Measurements from ENCODE around the gene RNPC3.

Gene RNPC3, protein sequence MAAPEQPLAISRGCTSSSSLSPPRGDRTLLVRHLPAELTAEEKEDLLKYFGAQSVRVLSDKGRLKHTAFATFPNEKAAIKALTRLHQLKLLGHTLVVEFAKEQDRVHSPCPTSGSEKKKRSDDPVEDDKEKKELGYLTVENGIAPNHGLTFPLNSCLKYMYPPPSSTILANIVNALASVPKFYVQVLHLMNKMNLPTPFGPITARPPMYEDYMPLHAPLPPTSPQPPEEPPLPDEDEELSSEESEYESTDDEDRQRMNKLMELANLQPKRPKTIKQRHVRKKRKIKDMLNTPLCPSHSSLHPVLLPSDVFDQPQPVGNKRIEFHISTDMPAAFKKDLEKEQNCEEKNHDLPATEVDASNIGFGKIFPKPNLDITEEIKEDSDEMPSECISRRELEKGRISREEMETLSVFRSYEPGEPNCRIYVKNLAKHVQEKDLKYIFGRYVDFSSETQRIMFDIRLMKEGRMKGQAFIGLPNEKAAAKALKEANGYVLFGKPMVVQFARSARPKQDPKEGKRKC

DNA sequence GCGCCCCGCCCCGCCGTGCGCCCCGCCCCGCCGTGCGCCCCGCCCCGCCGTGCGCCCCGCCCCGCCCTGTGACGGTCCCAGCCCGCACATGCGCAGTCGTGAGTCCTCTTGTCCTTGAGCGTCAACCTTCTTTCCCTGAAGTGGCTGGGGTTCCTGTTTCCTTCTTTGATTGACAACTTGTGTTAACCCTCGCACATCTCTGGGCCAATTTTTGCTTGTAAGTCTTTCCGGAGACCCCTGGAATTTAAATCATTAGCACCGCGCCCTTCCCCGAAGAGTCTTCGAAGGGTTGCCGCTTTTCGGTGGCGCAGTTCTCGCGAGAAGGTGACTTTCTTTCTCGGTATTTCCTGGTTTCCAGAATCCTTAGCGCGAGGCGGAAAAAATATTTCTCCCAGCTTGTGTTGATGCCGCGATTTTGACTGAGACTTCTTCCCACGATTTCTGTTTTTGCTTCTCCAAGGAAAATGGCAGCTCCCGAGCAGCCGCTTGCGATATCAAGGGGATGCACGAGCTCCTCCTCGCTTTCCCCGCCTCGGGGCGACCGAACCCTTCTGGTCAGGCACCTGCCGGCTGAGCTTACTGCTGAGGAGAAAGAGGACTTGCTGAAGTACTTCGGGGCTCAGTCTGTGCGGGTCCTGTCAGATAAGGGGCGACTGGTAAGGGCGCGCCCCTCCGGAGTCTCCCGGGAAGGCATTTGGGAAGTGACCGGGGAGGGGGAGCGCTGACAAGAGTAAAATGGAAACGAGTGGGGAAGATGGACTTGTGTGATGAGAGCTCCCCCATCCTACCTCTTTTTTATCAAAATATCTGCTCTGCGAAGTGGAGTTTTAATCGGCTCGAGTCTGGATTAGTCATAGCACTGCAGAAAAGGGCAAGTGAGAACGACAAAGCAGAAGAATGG is at the start of gene RNPC3:
TSS of gene RNPC3 (plus strand) at position 93 of the 901 bp plus-strand sequence. CDS start at position 465, 372 bp downstream.
- DNase-seq = peak; percentile 96

DNA sequence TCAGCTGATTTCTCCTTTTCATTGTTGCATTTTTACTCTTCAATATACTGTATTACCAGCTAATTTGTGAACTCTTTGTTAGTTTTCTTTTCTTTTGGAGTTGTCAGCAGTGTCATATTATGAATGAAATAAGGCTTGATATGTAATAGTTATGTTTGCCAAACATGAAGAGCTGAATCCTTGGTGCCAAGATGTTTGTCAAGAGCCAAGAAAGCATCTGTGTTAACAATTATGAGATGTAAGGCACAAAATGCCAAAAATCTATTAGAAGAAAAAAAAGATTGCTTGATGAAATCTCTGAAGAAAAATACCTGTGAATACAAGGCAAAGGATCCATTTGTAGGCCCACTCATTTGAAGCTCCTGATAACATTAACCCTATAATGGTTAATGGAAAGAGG is 48.4 kb upstream of the RNPC3 start:
- DNase-seq = no peak

DNA sequence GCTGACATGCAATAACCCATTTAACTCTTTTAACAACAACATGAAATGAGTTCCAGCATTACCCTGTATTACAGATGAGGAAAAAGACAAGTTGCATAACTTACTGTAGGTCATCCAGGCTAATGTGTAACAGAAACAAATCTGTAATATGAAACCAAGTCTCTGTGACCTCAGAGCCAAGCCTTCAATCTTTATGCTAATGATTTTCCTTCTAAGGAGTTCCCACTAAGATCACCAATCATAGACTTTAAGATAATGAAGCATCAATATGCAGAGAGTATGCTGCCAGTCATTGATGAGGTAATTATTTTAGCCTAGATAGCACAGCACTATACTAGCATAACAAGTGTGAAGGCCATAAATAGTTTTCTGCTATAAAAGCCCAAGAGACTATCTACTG is 35.6 kb upstream of the RNPC3 start:
- DNase-seq = peak; percentile 14

DNA sequence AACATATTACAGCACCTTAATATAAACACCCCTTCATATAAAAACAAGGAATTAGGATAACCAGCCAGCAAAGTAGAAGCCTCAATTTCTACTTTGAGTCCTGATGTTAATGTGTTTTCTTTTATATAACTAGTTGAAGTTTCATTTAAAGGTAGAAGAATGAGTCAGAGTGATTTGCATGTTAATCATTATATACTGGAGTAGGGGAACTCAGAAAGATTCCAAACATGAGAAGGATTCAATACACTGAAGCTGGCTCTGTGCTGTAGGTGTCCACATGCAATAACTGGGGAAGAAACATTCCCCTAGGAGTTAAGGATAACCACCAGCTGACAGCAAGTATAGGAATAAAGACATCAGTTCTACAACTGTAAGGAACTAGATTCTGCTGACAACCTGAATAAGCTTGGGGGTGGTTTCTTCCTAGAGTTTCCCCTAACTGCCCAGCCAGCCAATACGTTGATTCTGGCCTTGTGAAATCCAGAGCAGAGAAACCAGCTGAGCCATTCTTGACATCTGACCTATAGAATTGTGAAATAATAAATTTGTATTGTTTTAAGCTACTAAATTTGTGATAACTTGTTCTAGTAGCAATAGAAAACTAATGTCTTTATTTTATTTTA is 33.4 kb upstream of the RNPC3 start:
- peak; percentile 21 for DNase-seq

DNA sequence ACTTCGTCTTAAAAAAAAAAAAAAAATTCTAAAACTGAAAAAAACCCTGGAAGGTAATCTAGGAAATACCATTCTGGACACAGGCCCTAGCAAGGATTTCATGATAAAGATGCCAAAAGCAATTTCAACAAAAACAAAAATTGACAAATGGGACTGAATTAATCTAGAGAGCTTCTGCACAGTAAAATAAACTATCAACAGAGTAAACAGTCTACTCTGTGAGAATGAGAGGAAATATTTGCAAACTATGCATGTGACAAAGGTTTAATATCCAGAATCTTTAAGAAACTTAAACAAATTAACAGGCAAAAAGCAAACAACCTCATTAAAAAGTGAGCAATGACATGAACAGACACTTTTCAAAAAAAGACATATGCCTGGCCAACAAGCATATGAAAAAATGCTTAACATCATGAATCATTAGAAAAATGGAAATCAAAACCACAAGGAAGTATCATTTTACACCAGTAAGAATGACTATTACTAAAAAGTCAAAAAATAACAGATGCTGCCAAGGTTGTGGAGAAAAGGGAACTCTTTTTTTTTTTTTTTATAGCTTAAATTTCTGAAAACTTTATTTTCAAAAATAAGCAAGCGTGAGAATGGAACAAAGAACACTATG is 29.4 kb upstream of the RNPC3 start:
- DNase-seq = no peak

DNA sequence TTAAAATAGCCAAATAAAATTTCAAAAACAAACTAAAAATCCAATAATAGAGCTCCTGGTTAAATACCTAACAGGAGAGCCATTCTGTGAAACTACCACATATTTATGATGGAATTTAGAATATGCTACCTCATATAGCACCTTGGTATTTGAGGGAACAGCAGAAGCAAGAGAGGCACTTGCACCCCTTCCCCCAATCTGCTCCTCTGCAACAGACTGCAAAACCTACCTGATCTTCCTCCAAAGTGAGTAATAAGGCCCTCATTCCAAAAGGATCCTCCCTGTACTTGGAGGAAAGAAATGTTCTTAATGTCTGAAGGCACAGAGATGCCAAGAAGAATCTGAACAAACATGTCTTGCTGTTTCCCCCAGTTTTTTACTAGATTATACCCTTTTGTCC is 28.1 kb upstream of the RNPC3 start:
- DNase-seq = no peak

DNA sequence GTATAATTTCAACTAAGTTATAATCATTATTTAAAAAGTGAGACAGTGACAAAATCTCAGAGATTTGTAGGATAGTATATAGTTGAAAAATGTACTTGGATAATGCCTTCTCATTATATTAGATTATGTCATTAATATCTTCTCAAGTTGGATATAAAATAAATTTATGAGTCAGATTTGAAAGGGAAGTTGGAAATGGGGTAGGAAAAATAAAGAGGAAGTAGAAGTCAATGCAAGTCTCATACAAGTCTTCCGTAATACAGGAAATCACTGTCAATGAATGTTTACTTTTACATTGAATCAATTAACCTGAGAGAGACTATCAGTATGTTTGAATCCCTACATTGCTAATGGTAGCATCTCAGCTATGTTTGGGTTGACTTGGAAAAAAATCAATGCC is 16.2 kb upstream of the RNPC3 start:
- peak; percentile 56 for DNase-seq

DNA sequence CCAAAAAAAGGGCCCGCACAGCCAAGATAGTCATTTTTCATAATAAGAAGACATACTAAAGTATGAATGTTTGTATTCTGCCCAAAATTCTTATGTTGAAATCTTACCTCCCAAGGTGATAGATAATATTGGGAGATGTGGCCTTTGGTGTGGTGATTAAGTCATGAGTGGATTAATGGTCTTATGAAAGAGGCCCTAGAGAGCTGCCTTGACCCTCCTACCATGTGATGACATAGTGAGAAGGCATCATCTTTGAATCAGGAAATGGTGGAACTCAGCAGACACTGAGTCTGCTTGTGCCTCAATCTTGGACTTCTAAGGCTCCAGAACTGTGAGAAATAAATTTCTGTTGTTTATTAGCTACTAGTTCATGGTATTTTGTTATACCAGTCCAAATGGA is 11.8 kb upstream of the RNPC3 start:
- peak; percentile 43 for DNase-seq

DNA sequence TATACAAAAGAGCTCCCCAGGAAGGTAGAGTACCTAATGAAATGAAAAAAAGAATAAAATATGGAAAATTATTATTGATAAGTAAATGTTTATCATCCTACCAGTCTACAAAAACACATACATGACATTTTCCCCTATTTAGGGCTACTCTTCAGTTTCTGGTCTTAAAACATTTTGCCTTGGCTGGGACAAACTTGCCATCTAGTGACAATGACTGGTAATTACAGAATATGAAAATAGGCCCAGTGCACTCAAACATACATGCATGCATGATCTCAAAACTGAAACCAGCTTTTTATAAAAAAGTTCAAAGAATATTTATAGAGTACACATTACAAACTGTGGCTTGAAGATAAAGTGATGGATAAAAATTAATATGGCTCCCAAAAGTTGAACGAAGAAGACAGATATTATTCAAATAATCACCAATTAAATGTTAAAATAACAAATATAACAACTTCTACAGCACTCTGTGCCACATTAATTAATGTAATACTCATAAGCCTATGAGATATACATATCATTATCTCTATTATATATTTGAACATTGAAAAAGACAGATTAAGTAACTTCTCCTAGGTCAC is 10.5 kb upstream of the RNPC3 start:
- peak; percentile 76 for DNase-seq

DNA sequence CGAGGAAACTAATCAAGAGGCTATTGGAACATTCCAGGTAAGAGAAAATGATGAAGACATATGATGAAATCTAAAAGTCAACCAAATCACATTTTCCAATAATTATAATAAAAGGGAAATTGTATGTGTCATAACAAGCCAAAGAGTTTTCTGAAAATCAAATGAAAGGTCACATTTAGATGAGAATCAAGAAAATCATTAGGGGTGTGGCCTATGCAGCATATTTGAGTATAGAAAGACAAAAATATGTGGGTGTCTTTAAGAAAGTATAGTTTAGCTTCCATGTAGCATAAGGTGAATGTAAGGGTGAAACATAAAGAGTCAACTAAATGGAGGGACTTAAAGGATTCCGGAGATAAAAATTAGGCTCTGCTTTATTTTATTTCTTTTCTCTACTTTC is 9.2 kb upstream of the RNPC3 start:
- no peak for DNase-seq

DNA sequence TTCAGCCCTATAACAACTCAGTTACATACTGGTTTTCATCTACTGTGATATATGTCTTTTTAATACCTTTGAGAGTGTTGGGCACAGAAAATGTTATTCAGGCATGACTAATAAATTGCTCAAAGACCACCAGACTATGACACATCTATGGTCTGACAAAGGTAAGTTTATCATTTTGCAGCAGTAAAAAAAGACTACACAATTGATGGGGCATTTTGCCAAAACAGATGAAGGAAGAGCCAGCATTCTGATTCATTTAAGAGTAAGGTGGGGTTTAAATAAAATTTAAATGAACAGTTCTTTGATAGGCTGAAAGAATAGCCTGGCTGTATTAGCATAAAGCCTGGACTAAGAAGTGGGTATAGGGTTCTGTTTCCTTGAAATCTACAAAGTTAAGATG is 8.8 kb upstream of the RNPC3 start:
- no peak for DNase-seq

DNA sequence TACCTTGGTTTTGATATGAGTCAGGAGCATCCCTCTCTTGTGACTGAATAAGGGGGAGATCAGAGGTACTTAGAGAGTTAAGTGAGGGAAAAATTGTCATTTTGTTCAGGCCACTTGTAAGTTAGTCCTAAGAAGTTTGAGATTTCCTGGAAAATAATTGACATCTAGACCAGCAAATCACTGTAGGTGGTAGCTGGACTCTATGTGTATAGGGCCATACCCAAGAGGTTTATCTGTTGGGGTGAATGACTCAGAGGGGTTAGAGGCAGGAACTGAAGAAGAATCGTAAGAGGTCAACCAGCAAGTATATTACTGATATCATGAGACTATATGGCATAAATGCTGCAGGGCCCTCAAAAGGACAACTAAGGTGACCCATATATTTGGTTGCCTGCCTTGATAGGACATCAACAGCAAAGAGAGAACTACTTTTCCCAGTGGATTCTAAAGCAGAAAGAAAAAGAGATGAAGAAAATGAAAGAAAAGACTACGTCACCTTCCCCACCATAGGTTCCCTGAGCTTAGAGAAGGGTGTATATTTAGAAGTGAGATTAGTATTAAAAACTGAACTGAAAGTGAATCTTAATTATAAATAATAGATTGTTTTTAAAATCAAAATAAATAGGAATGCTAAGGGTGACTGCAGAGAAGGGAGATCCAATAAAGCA is 8.0 kb upstream of the RNPC3 start:
- DNase-seq = no peak

DNA sequence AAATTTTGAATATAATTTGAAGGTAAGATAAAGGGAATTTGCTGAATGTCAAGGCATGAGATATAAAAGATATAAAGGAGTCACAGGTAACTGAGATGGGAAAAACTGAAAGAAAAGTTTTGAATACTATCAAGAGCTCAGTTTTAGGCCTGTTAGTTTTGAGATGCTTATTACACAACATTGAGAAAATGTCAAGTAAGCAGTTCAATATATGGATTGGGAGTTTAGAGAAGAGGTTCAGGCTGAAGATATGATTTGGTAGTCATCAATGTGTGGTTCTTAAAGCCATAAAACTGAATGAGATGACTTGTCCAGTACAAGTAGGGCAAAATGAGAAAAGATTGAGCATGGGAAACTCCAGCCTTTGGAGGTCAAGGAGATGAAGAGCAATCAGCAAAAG is 4.7 kb upstream of the RNPC3 start:
- DNase-seq = no peak

DNA sequence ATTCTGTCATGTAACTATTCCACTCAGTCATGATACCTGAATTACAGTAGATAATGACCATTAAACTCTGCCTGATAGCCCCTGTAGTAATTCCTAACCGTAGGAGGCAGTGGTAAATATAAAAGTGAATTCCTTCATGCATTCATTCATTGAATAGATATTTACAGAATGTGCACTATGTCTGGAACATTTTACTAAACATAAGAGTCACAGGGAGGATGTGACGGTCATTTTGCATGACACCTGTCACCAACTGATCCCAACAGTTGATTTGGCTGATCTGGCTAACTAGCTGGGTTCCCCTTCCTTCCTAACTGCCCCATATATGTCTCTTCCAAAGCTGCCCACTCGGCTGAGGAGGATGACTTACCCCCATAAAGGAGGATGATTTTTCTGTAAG is 2.2 kb upstream of the RNPC3 start:
- no peak for DNase-seq

DNA sequence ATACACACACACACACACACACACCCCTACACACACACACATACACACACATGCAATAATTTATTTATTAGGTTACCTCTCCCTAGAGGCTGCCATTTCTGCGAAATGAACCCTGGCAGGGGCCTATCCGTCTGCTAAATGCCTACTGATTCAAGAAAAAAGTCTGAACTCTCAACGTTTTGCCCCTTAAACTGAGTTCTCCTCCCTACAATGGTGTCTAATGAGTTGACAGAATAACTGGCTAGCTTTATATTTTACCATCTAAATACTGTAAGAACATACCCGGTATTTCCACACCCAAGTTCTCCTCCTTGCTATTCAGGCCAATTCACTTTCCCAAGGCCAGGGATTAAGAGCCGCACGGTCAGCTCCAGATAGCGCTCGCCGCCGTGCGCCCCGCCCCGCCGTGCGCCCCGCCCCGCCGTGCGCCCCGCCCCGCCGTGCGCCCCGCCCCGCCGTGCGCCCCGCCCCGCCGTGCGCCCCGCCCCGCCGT is 339 bp upstream of the RNPC3 start:
- DNase-seq = peak; percentile 69

DNA sequence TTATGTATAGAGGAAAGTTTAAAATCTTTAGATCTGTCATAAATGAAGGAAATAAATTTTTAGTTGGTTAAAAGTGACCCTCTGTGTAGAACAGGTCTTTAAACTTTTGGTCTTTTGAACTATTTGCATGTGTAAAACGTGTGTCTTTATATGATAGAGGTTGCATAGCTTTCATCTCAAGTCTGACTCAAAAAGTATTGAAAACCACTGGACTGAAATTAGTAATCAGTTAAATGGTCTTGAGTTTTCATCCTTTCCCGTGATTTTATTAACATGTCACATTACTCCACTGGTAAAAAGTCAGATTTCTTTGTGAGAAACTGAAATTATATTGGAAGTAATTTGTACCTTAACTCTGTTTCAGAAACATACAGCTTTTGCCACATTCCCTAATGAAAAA is 1.8 kb downstream of the RNPC3 start:
- no peak for DNase-seq

DNA sequence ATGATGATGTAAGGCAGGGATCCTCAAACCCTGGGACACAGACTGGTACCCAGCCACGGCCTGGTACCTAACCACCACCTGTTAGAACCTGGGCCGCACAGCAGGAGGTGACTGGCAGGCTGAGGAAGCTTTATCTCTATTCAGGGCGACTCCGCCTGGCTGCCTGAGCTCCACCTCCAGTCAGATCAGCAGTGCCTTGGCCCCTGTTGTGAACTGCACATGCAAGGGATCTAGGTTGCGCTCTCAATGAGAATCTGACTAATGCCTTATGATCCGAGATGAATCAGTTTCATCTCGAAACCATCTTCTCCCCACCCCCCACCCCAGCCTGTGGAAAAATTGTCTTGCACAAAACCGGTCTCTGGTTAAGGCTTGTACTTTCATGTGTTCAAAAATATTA is 4.2 kb downstream of the RNPC3 start:
- DNase-seq = no peak

DNA sequence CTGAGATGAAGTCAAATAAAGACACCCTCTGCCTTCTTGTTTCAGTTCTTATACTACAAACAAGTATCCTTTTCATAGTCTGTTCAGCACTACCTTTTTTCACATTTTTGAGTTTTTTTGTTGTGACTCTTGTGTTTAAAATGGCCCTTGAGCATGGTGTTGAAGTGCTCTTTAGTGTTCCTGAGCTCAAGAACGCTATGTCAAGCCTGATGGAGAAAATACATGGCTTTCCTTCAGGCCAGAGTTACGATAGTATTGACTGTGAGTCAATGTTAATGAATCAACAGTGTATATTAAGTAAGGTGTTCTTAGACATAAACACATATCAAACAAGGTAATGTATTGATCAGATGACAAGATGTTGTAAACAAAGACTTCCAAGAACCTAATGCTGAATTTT is 12.7 kb downstream of the RNPC3 start:
- no peak for DNase-seq

DNA sequence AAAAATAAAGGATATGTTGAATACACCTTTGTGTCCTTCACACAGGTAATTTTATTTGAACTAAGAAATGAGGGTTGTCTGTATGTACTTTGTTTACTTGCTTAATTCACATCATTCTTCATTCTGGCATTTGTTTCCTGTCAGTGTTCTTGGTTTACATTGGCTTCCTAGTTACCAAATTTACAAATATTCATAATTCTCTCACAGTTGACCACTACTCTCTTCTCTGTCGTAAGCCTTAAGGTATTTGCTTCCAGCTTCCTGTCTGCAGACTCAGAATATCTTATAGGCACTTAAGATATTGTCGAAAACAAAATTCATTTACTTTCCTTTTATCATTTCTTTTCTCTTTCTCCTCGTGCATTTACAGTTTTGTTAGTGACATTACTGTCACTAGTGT is 15.9 kb downstream of the RNPC3 start:
- DNase-seq = no peak

DNA sequence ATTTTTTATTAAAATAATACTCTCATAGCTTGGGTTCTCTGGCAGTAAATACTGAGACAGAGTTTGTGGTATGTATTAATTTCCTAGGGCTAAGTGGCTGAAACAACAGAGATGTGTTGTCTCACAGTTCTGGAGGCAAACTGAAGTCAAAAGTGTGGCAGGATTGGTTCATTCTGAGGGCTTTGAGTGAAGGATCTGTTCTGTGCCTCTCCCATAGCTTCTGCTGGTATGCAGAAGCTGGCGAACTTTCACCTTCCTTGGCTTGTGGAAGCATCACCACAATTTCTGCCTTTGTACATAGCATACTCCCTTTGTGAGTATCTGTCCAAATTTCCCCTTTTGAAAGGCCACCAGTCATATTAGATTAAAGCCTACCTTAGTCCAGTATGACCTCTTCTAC is 21.0 kb downstream of the RNPC3 start:
- DNase-seq = no peak

DNA sequence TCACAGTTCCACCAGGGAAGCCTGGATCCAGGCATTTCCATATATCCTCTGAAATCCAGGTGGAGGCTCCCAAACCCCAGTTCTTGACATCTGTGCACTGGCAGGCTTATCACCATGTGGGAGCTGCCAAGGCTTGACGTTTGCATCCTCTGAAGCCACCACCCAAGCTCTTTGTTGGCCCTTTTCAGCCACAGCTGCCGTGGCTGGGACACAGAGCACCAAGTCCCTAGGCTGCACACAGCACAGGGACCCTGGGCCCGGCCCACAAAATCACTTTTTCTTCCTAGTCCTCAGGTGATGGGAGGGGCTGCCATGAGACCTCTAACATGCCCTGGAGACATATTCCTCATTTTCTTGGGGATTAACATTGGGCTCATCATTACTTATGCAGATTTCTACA is 22.3 kb downstream of the RNPC3 start:
- DNase-seq = no peak

DNA sequence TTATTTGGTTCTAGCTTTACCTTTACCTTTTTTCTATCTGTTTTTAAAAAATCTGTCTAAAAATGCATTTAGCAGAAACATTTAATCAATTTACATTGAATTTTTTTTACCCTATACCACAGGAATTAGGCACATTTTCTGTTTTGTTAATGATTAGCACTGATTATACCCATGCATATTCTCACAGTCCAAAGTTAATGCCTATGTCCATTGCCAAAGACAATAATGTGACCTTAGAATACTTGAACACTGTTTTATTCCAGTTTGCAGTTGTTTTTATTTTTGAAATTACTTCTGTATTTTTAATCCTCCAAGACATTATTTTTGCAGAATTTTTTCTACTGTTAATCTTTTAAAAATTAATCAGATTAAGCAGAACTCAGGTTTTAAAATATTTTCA is 34.9 kb downstream of the RNPC3 start:
- no peak for DNase-seq

Measured in suppressor macrophage treated with lipopolysaccharide for 4 hours (primary cell).